AG08395 (cell line): Measurements from ENCODE around the gene RAD54L.
"Not testable (repeated sequence)": the region's sequence is repeated elsewhere in the genome, so short reads cannot be mapped to it uniquely, and the experiment has no call there.

Experiments
- DNase-seq: peaks from one replicate; pipeline ENCODE4 v3.0.0; 2012; ENCODE audit warnings: mixed read lengths, low spot score

Gene RAD54L

DNA sequence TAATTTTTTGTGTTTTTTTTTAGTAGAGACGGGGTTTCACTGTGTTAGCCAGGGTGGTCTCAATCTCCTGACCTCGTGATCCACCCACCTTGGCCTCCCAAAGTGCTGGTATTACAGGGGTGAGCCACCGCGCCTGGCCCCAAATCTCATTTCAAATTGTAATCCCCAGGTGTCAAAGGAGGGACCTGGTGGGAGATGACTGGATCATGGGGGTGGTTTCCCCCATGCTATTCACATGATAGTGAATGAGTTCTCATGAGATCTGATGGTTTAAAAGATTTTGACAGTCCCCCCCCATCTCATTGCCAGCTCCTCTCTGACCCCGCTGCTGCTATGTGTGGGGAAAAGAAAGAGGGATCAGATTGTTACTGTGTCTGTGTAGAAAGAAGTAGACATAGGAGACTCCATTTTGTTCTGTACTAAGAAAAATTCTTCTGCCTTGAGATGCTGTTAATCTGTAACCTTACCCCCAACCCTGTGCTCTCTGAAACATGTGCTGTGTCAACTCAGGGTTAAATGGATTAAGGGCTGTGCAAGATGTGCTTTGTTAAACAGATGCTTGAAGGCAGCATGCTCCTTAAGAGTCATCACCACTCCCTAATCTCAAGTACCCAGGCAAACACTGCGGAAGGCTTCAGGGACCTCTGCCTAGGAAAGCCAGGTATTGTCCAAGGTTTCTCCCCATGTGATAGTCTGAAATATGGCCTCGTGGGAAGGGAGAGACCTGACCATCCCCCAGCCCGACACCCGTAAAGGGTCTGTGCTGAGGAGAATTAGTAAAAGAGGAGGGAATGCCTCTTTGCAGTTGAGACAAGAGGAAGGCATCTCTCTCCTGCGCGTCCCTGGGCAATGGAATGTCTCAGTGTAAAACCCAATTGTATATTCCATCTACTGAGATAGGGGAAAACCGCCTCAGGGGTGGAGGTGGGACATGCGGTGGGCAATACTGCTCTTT lies 72.7 kb downstream of the RAD54L start:
- DNase-seq, result not testable (repeated sequence)

DNA sequence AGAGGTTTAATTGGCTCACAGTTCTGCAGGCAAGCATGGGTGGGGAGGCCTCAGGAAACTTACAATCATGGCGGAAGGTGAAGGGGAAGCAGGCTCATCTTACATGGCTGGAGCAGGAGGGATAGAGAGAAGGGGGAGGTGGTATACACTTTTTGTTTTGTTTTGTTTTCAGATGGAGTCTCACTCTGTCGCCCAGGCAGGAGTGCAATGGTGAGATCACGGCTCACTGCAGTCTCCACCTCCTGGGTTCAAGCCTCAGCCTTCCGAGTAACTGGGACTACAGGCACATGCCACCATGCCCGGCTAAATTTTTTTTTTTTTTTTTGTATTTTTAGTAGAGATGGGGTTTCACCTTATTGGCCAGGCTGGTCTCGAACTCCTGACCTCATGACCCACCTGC lies 74.6 kb downstream of the RAD54L start:
- DNase-seq, result not testable (repeated sequence)

DNA sequence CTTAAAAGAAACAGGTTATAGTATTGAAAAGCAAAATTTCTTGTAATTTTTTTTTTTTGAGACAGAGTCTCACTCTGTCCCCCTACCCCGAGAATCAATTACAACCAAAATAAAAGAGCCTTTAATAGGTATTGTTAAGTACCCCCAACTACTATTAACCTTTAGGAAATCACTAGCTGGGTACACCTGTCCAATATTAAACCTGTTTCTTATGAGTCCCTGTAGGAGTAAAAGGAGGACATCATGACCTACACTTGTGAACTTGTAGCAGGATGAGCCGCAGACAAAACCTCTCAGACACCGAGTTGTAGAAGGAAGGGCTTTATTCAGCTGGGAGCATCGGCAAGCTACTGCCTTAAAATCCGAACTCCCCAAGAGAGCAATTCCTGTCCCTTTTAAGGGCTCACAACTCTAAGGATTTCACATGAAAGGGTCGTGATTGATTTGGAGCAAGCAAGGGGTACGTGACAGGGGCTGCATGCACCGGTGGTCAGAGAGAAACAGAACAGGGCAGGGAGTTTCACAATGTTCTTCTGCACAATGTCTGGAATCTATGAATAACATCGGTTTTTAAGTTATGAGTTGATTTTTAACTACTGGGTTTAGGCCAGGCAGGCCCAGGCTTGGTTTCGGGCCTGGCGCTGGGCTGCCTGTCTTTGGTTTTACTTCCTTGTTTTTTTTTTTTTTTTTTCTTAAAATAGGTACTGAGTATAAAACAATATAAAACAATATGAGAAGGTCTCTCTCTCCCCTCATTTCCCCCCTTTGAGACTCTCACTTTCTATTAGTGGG lies 77.9 kb downstream of the RAD54L start:
- not testable (repeated sequence) for DNase-seq
